HG02970 (cell line): Measurements from ENCODE around the gene C10orf67.
"Not testable (repeated sequence)": the region's sequence is repeated elsewhere in the genome, so short reads cannot be mapped to it uniquely, and the experiment has no call there.

ENCODE experiments used
- ATAC-seq: cut with Tn5 transposase; IDR thresholded peaks from one replicate; pipeline ENCODE4 v1.9.1; 2021; ENCODE audit warnings: mild to moderate bottlenecking, moderate library complexity, moderate number of reproducible peaks; ENCODE audit not compliant: unreplicated experiment, low FRiP score

C10orf67 gene

DNA sequence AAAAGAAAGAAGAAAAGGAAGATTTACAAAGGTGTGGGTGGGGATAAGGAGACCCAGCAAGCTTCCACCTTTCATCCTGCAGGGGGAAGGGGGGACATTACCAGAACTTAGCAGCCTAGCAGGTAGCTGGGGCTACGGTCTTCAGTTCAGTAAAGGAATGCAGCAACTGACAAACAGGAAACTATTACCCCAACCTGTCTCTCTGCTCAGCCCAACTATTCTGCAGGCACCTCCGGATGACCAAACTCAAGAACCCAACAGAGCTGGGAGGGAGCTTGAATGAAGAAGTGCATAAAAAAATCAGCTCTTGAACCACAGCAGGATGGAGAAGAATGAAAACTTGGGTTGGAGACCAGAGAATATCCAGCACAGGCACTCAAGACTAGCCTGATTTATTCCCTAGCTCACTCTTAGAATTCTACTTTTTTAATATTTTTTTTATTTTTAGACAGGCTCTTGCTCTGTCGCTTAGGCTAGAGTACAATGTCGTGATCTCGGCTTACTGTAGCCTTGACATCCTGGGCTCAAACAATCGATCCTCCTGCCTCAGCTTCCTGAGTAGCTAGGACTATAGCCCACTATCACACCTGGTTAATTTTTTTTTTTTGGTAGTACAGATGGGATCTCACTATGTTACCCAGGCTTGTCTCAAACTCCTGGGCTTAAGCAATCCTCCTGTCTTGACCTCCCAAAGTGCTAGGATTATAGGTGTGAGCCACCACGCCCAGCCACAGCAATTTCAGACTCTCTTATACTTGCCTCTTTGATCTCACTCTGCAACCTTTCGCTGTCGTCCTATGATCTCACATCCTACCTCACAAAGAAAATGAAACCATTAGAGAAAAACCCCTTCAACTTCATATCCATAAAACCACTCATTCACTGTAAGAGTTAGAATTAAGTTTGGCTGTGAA lies 18.5 kb upstream of the C10orf67 start:
- peak; percentile 40 for ATAC-seq

DNA sequence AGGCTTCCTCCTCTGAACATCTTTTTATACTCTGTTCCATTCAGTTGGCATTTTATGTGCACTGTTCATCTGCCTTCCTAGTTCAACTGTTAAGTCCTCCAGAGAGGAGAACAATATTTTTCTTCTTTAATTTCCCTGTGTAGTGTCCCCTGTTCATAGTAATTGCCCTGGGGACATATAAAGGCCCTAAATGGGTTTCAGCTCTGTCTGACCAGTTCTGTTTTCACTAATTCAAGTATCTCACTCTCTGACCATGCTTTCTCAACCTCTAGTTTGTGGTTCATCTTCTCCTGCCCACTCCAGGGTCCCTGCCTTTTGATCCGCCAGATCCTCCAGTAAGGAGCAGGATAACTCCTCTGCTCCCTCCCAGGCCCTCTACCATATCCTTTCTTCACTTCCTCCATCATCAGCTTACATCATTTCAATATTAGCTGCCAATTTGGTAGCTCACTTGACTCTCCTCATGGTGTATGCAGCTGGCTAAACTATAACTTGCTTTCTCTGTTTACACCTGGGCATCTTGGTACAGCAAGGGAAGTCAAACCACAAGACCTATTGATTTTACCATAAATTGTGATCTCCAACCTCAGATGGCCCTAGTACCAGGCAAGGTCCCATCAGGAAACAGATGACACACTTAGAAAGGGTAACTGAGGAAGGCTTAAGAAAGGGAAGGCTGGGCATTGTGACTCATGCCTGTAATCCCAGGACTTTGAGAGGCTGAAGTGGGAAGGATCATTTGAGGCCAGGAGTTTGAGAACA lies 17.7 kb upstream of the C10orf67 start:
- ATAC-seq: peak; percentile 41

DNA sequence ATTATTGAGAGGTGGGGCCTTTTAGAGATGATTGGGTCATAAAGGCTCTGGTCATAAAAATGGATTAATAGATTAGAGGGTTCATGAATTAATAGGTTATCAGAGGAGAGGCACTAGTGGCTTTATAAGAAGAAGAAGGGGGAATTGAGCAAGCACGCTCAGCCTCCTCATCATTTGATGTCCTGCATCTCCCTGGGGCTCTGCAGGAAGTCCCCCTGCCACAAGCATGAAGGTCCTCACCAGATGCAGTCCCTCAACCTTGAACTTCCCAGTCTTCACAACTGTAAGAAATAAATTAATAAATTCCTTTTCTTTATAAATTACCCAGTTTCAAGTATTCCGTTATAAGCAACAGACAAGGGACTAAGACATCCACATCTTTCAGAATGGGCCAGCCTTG lies 17.1 kb upstream of the C10orf67 start:
- ATAC-seq: no peak

DNA sequence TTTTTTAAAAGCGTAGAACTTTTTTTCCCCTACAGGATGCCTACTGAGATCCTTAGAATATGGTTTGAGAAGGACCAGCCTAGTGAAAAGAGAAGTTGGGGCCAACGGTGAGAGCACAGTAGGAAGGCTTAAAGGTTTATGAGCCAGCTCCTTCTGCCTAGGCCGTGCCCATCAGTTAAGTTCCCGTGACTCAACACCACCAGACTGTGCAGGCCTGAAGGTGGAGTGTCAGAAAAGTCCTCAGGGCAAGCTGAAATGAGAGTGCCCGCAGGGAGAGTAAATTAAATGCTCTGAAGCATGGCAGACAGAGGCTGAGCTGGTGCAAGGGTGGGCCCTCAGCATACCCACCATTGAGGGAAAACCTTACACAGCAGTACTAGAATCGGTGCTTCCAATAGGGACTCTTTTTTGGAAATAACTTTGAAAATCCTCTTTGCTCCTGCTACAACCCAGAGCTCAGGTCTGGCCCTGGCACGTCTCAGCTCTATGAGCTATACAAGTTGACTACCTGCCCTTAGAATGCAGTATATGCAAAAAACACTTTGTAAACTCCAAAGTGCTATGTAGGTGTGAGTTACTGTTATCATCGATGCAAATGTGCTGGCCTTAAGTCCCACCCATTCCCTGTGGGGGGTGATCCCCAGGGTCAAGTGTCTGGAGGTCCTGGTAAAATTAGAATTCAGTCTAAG lies 15.2 kb upstream of the C10orf67 start:
- ATAC-seq: no peak

DNA sequence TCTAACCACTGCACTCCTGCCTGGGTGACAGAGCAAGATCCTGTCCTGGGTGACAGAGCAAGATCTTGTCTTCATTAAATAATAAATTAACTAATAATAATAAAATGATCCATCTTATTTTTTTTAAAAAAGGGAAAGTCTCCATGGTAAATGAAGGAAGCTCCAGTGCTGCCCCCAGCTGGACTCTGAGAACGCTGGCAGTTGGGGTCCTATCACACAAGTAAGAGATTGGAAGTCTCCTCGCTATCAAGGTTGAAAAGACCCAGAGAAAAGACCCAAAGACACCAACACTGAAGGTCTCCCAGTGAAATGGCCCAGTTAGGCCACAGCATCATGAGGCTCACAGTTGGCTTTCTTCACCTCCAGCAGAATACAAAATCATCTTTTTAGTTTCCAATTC lies 13.8 kb upstream of the C10orf67 start:
- no peak for ATAC-seq

GRCh38 chr10:23354630-23355279 lies 10.2 kb upstream of the C10orf67 start:
- no peak for ATAC-seq

- no peak for ATAC-seq
Measured at GRCh38 chr10:23351926-23352519, 7.4 kb upstream of the C10orf67 start.

- ATAC-seq: not testable (repeated sequence)
Measured at GRCh38 chr10:23350706-23351105, 6.1 kb upstream of the C10orf67 start.

GRCh38 chr10:23345861-23346260 lies 1.3 kb upstream of the C10orf67 start:
- ATAC-seq: no peak

DNA sequence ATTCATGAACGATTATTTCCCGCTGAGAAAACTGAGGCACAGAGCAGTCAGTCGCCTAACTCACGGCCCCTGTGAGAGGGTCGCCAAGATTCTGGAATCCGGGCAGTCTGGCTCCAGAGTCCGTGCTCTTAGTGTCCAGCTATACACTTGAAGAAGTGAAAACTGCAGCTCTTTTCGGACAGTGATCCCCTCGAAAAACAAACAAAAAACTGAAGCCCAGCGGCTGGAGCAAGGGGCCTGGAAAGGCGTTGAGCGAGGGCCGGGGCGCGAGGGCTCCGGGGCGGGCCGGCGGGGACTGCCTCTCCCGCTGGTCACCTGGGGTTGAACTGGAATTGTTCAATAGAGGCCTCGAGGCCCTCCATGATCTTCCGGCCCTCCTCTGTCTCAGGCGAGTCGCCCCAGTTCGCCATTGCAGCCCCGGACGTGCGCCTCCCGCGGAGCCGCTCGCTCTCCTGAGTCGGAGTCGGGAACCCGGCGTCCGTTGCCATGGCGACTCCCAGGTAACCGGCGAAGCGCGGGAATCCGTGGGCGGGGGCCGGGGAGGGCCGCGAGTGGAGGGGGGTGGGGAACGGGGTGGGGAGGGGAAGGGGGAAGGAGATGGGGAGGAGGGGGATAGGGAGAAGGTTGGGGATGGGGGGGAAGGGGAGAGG lies 881 bp downstream of the C10orf67 start:
- no peak for ATAC-seq

GRCh38 chr10:23342213-23342884 lies 2.2 kb downstream of the C10orf67 start:
- ATAC-seq: no peak

- ATAC-seq: no peak
Measured at GRCh38 chr10:23341004-23341403, 3.6 kb downstream of the C10orf67 start.

GRCh38 chr10:23340354-23340753 lies 4.2 kb downstream of the C10orf67 start:
- no peak for ATAC-seq

GRCh38 chr10:23338886-23339285 lies 5.7 kb downstream of the C10orf67 start:
- no peak for ATAC-seq

DNA sequence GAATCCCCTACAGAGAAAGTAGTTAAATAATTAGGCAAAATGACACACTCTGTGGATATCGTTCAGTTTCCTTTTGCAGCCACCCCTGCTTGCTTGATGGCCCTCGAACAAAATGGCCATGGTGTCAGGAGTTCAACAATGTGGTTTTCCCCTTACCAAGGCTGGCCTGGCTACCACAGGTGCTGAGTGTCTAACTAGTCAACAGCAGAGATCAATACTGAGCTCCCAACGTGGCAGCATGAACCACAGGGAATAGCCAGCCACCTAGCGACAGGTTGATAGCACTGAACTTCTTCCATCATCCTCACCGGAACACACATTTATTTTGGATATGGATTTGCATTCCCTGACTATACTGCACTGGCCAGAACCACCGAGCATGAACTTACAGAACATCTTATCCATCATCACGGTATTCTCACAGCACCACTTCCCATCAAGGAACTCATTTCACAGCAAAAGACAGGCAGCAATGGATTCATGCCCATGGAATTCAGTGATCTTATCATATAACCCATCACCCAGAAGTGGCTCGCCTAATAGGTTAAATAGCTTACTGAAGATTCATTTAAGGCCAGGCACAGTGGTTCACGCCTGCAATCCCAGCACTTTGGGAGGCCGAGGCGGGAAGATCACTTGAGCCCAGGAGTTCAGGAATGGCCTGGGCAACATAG lies 6.3 kb downstream of the C10orf67 start:
- ATAC-seq: no peak

DNA sequence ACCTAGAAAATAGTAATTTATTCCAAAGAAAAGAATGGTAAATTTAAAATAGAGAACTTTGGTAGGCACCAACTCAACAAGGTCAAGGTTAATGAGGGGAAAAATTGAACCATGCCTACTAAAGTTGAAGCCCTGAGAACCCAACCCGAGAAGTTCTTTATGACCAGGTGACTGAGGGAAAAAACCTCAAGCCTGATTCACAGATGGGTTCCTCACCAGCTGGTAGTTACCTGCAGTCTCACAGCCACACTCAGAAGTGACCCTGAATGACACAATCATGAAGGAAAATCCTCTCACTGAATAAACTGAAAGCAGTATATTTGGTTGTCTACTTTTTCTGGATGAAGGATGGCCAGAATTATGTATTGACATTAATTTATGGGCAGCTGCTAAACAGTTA lies 7.0 kb downstream of the C10orf67 start:
- no peak for ATAC-seq

GRCh38 chr10:23331567-23332301 lies 12.9 kb downstream of the C10orf67 start:
- no peak for ATAC-seq

- ATAC-seq: no peak
Measured at GRCh38 chr10:23330948-23331347, 13.6 kb downstream of the C10orf67 start.
